ENCODE results near the gene SS18L1.

The SS18L1 gene

DNA sequence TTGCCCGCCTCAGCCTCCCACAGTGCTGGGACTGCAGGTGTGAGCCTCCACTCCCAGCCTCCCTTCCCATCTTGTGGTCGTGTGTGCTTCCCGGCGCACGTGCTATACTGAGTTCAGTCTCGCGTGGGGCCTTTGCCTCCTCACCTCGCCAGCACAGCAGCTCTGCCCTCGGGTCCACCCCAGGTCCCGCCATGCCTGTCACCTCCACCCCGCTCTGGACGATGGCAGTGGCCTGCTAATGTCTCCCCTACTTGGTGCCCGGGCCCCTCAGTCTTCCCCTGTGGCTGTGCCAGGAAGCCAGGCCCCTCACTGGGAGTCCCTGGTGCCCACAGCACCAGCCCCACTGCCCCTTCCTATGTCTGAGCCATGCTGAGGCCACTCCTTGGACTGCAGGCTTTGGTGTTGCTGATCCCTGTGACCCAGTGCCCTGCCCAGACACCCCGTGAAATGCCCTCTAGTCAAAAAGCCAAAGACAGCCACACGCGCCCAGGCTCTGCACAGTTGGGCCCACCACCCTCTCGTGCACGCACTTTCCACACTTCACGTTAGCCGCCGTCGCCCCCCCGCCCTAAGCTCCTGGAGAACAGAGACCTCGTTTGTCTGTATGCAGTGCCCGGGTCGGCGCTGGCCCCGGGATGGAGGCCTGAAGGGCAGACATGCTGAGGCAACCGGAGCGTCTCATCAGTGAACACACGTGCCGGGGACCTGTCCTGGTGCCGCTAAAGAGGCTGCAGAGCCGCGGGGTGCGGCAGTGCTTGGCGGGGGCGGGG lies 62.2 kb downstream of the SS18L1 start:
- ChIA-PET POLR2A (no interaction called here), CTCF (no interaction called here)
- TF ChIP-seq BHLHE40 (IDR thresholded peaks at IDR 0.05; ENCODE audit: borderline replicate concordance) (no peak), L3MBTL2 (conservative IDR thresholded peaks at IDR 0.05) (no peak), NFRKB (IDR thresholded peaks at IDR 0.05) (no peak), CTBP1 (IDR thresholded peaks at IDR 0.05; ENCODE audit: borderline replicate concordance) (no peak), FOXM1 (IDR thresholded peaks at IDR 0.05; ENCODE audit: borderline replicate concordance) (no peak), ZNF384 (IDR thresholded peaks at IDR 0.05) (no peak), SP1 (IDR thresholded peaks at IDR 0.05) (no peak)
- no peak for DNase-seq (ENCODE audit: extremely low spot score)

GRCh38 chr20:62206388-62206775 lies 62.8 kb downstream of the SS18L1 start:
- CTCF ChIA-PET: no interaction called here
- POLR2A ChIA-PET: no interaction called here
- DNase-seq (ENCODE audit: extremely low spot score): no peak
- TF ChIP-seq L3MBTL2 (conservative IDR thresholded peaks at IDR 0.05) (no peak), ELF4 (IDR thresholded peaks at IDR 0.05) (no peak), ARNT (IDR thresholded peaks at IDR 0.05) (no peak), TARDBP (IDR thresholded peaks at IDR 0.05) (no peak), FOXM1 (IDR thresholded peaks at IDR 0.05; ENCODE audit: borderline replicate concordance) (no peak), SP1 (IDR thresholded peaks at IDR 0.05) (no peak), NFRKB (IDR thresholded peaks at IDR 0.05) (no peak), FOXK2 (IDR thresholded peaks at IDR 0.05) (no peak), FOXA1 (IDR thresholded peaks at IDR 0.05) (no peak), BHLHE40 (IDR thresholded peaks at IDR 0.05; ENCODE audit: borderline replicate concordance) (no peak), SUZ12 (IDR thresholded peaks at IDR 0.05) (no peak), ZNF384 (IDR thresholded peaks at IDR 0.05) (no peak), HDGF (IDR thresholded peaks at IDR 0.05; ENCODE audit: borderline replicate concordance) (no peak)
- TF ChIP-seq, protein P1, sequence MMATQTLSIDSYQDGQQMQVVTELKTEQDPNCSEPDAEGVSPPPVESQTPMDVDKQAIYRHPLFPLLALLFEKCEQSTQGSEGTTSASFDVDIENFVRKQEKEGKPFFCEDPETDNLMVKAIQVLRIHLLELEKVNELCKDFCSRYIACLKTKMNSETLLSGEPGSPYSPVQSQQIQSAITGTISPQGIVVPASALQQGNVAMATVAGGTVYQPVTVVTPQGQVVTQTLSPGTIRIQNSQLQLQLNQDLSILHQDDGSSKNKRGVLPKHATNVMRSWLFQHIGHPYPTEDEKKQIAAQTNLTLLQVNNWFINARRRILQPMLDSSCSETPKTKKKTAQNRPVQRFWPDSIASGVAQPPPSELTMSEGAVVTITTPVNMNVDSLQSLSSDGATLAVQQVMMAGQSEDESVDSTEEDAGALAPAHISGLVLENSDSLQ (IDR thresholded peaks at IDR 0.05): no peak

DNA sequence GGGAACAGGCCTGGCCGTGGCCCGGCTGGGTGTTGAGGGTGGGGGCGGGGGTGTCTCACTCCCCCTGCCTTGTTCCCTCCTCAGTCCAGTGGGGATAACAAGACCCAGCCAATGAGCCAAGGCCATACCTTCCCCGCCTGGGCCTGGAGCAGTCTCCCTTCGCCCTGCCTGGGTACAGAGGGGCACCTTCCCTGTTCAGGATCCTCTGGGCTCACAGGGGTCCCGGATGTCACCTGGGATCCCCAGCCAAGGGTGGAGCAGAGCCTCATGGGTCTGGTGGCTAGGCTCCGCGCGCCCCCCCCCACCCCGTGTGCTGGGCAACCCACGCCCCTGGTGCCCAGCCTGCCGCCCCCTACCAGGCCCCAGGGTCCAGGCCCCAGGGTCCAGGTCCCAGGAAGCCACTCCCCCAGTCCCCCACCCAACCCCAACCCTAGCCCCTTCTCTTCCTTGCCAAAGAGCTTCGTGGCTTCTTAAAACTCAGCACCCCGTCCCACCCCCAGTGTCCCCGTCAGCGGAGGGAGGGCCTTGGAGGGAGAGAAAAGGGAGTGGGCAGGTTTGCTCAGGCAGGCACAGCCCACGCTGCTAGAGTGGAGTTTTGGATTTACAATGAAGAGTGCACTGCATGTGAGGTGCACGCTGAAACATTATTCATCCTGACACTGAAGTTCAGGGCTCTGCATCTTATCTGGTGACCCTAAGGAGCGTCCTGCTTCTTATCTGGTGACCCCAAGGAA lies 64.7 kb downstream of the SS18L1 start:
- DNase-seq (ENCODE audit: extremely low spot score): no peak
- POLR2A ChIA-PET: no interaction called here
- CTCF ChIA-PET: no interaction called here
- TF ChIP-seq HDGF (IDR thresholded peaks at IDR 0.05; ENCODE audit: borderline replicate concordance) (no peak), FOXK2 (IDR thresholded peaks at IDR 0.05) (no peak), ELF4 (IDR thresholded peaks at IDR 0.05) (no peak), TARDBP (IDR thresholded peaks at IDR 0.05) (no peak), NFRKB (IDR thresholded peaks at IDR 0.05) (no peak), ARNT (IDR thresholded peaks at IDR 0.05) (no peak), FOXM1 (IDR thresholded peaks at IDR 0.05; ENCODE audit: borderline replicate concordance) (no peak), SUZ12 (IDR thresholded peaks at IDR 0.05) (no peak), L3MBTL2 (conservative IDR thresholded peaks at IDR 0.05) (no peak)

DNA sequence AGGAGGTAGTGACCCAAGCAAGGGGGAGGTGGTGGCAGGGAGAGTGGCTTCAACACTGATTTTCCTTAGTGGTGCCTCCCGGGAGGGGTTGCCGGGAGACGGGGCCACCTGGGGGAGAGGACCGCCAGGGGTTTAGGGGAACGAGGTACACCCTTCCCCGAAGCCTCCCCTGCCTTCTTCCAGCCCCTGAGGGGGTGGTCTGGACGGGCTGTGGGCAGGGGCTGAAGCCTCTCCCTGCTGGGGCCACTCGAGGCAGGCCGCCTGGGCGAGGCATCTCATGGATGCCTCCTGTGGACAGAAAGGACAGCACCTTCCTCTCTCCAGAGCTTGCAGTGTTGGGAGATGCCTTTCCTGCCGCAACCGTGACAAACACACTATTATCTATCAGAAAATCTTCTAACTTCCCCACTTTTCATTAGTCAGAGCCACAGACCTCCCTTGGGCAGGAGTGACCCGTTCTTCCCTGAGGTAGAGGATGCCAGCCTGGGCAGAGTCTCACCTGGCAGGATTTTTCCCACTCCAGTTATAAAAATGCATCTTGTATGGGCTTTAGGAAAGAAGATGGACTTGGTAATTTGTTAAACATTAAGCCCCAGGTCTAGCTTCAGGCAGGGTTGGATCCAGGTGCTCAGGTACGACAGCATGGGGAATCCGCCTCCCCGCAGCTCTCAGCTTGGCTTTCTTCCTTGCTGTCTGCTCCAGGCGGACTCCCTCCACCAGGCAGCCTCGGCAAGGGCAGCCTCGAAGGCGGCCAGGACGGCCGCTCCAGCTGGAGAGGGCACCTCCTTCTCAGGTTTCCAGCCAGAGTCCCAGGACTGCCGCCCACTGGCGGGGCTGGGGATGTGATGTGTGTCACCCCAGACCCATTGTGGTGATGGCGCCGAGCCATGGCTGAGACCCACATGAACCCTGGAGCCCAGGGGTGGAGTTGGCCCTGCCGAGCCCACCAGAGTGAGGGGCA lies 65.5 kb downstream of the SS18L1 start:
- CTCF ChIA-PET: interaction anchor here (0.6 kb wide), 1 partner anchor 234 kb away, joined by 3 read pairs; no protein-coding TSS in a partner anchor

GRCh38 chr20:62209850-62210495 lies 66.4 kb downstream of the SS18L1 start:
- ChIA-PET POLR2A (no interaction called here), CTCF (interaction anchor here (0.6 kb wide), 1 partner anchor 233 kb away, joined by 3 read pairs; no protein-coding TSS in a partner anchor)
- TF ChIP-seq LEF1 (IDR thresholded peaks at IDR 0.05; ENCODE audit: borderline replicate concordance) (no peak), NFRKB (IDR thresholded peaks at IDR 0.05) (no peak), BHLHE40 (IDR thresholded peaks at IDR 0.05; ENCODE audit: borderline replicate concordance) (no peak), SP1 (IDR thresholded peaks at IDR 0.05) (no peak), FOXA1 (IDR thresholded peaks at IDR 0.05) (no peak), L3MBTL2 (conservative IDR thresholded peaks at IDR 0.05) (no peak), ZNF384 (IDR thresholded peaks at IDR 0.05) (no peak), FOXM1 (IDR thresholded peaks at IDR 0.05; ENCODE audit: borderline replicate concordance) (no peak), CTBP1 (IDR thresholded peaks at IDR 0.05; ENCODE audit: borderline replicate concordance) (no peak), TARDBP (IDR thresholded peaks at IDR 0.05) (no peak), ARNT (IDR thresholded peaks at IDR 0.05) (no peak), HDGF (IDR thresholded peaks at IDR 0.05; ENCODE audit: borderline replicate concordance) (no peak), SUZ12 (IDR thresholded peaks at IDR 0.05) (no peak), ELF4 (IDR thresholded peaks at IDR 0.05) (no peak), FOXK2 (IDR thresholded peaks at IDR 0.05) (no peak)
- TF ChIP-seq, protein P1 (IDR thresholded peaks at IDR 0.05): no peak
- no peak for DNase-seq (ENCODE audit: extremely low spot score)

More for the DNA sequence above, 65.5 kb downstream of the SS18L1 start:
- peak; percentile 73 for DNase-seq (ENCODE audit: extremely low spot score)
- POLR2A ChIA-PET: no interaction called here
- TF ChIP-seq NFRKB (IDR thresholded peaks at IDR 0.05): no peak
- TF ChIP-seq LEF1 (IDR thresholded peaks at IDR 0.05; ENCODE audit: borderline replicate concordance): no peak
- TF ChIP-seq BHLHE40 (IDR thresholded peaks at IDR 0.05; ENCODE audit: borderline replicate concordance): no peak
- TF ChIP-seq FOXA1 (IDR thresholded peaks at IDR 0.05): no peak
- TF ChIP-seq SUZ12 (IDR thresholded peaks at IDR 0.05): no peak
